T-helper 2 cell treated with Interferon-gamma antibody and Interleukin-4, amounts not matched to agents 5 μg/mL and 100 μg/mL, for 36 hours (primary cell): Measurements from ENCODE around the gene TAS2R16.
"Not testable (repeated sequence)": the region's sequence is repeated elsewhere in the genome, so short reads cannot be mapped to it uniquely, and the experiment has no call there.

Source experiments
- DNase-seq: peaks from one replicate; pipeline ENCODE4 v3.0.0; 2021; ENCODE audit warnings: low spot score
- H3K27ac Mint-ChIP-seq: one replicate; pipeline ENCODE4 v1.8.0; 2021; ENCODE audit warnings: mild to moderate bottlenecking, mixed read lengths
- H3K27me3 Mint-ChIP-seq: one replicate; pipeline ENCODE4 v1.8.0; 2021; ENCODE audit warnings: low read depth, mixed read lengths
- H3K36me3 Mint-ChIP-seq: one replicate; pipeline ENCODE4 v1.8.0; 2021; ENCODE audit warnings: low read depth, mixed read lengths
- H3K4me1 Mint-ChIP-seq: one replicate; pipeline ENCODE4 v1.8.0; 2021; ENCODE audit warnings: low read depth, mixed read lengths
- H3K4me3 Mint-ChIP-seq: one replicate; pipeline ENCODE4 v1.8.0; 2022; ENCODE audit warnings: mild to moderate bottlenecking, moderate library complexity, mixed read lengths
- H3K9me3 Mint-ChIP-seq: one replicate; pipeline ENCODE4 v1.8.0; 2021; ENCODE audit warnings: mixed read lengths

Gene TAS2R16

GRCh38 chr7:123003539-123004126, 8.1 kb upstream of the TAS2R16 start:
- Mint-ChIP-seq H3K36me3 (no peaks in the 10 kb centered on the region), H3K4me1 (no peaks in the 10 kb centered on the region), H3K27ac (no peak overlapping the region), H3K9me3 (peaks cover 4% of the 10 kb centered on the region), H3K27me3 (no peaks in the 10 kb centered on the region), H3K4me3 (no peak overlapping the region)
- no peak for DNase-seq

- Mint-ChIP-seq H3K4me1 (no peaks in the 10 kb centered on the region), H3K4me3 (no peak overlapping the region), H3K9me3 (no peaks in the 10 kb centered on the region), H3K27ac (no peak overlapping the region), H3K36me3 (no peaks in the 10 kb centered on the region), H3K27me3 (no peaks in the 10 kb centered on the region)
- DNase-seq = no peak
These were observed 5.9 kb downstream of the TAS2R16 start for GRCh38 chr7:122989577-122989976.

- no peaks in the 10 kb centered on the region for H3K27me3 Mint-ChIP-seq
- no peak for DNase-seq
- no peaks in the 10 kb centered on the region for H3K36me3 Mint-ChIP-seq
- no peaks in the 10 kb centered on the region for H3K9me3 Mint-ChIP-seq
- no peak overlapping the region for H3K27ac Mint-ChIP-seq
- H3K4me3 Mint-ChIP-seq = no peak overlapping the region
- no peaks in the 10 kb centered on the region for H3K4me1 Mint-ChIP-seq
These were observed 6.5 kb downstream of the TAS2R16 start for GRCh38 chr7:122989041-122989440.

- Mint-ChIP-seq H3K4me3 (no peak overlapping the region), H3K36me3 (no peaks in the 10 kb centered on the region), H3K9me3 (no peaks in the 10 kb centered on the region), H3K27ac (no peak overlapping the region), H3K4me1 (no peaks in the 10 kb centered on the region), H3K27me3 (no peaks in the 10 kb centered on the region)
- no peak for DNase-seq
These were observed 7.2 kb downstream of the TAS2R16 start for GRCh38 chr7:122988333-122988732.

- Mint-ChIP-seq H3K36me3 (no peaks in the 10 kb centered on the region), H3K9me3 (no peaks in the 10 kb centered on the region), H3K4me3 (no peak overlapping the region), H3K27me3 (no peaks in the 10 kb centered on the region), H3K4me1 (no peaks in the 10 kb centered on the region), H3K27ac (no peak overlapping the region)
- no peak for DNase-seq
These were observed 8.0 kb downstream of the TAS2R16 start for GRCh38 chr7:122987463-122987862.

GRCh38 chr7:122984021-122984420, 11.5 kb downstream of the TAS2R16 start:
- H3K27me3 Mint-ChIP-seq = no peaks in the 10 kb centered on the region

GRCh38 chr7:122983261-122983660, 12.2 kb downstream of the TAS2R16 start:
- Mint-ChIP-seq H3K36me3 (no peaks in the 10 kb centered on the region), H3K4me1 (no peaks in the 10 kb centered on the region), H3K4me3 (no peak overlapping the region), H3K27ac (no peak overlapping the region), H3K27me3 (no peaks in the 10 kb centered on the region), H3K9me3 (no peaks in the 10 kb centered on the region)
- DNase-seq = no peak

More at GRCh38 chr7:122984021-122984420, 11.5 kb downstream of the TAS2R16 start:
- Mint-ChIP-seq H3K4me1 (no peaks in the 10 kb centered on the region), H3K27ac (no peak overlapping the region), H3K4me3 (no peak overlapping the region), H3K9me3 (no peaks in the 10 kb centered on the region), H3K36me3 (no peaks in the 10 kb centered on the region)
- DNase-seq = no peak

- no peaks in the 10 kb centered on the region for H3K36me3 Mint-ChIP-seq
- no peaks in the 10 kb centered on the region for H3K4me1 Mint-ChIP-seq
- no peak overlapping the region for H3K27ac Mint-ChIP-seq
- no peak overlapping the region for H3K4me3 Mint-ChIP-seq
- no peak for DNase-seq
- H3K27me3 Mint-ChIP-seq = no peaks in the 10 kb centered on the region
- no peaks in the 10 kb centered on the region for H3K9me3 Mint-ChIP-seq
These were observed 20.2 kb downstream of the TAS2R16 start for GRCh38 chr7:122975341-122975740.

GRCh38 chr7:122974229-122974628, 21.3 kb downstream of the TAS2R16 start:
- H3K4me1 Mint-ChIP-seq = no peaks in the 10 kb centered on the region
- no peak overlapping the region for H3K27ac Mint-ChIP-seq
- no peaks in the 10 kb centered on the region for H3K9me3 Mint-ChIP-seq
- no peaks in the 10 kb centered on the region for H3K27me3 Mint-ChIP-seq
- DNase-seq = no peak
- no peaks in the 10 kb centered on the region for H3K36me3 Mint-ChIP-seq
- H3K4me3 Mint-ChIP-seq = no peak overlapping the region

GRCh38 chr7:122972056-122972455, 23.4 kb downstream of the TAS2R16 start:
- Mint-ChIP-seq H3K4me1 (no peaks in the 10 kb centered on the region), H3K27me3 (no peaks in the 10 kb centered on the region), H3K27ac (no peak overlapping the region), H3K4me3 (no peak overlapping the region), H3K36me3 (no peaks in the 10 kb centered on the region), H3K9me3 (no peaks in the 10 kb centered on the region)
- no peak for DNase-seq

GRCh38 chr7:122970740-122971725, 24.5 kb downstream of the TAS2R16 start:
- H3K4me3 Mint-ChIP-seq = no peak overlapping the region
- no peaks in the 10 kb centered on the region for H3K36me3 Mint-ChIP-seq
- H3K9me3 Mint-ChIP-seq = no peaks in the 10 kb centered on the region
- no peak overlapping the region for H3K27ac Mint-ChIP-seq
- no peaks in the 10 kb centered on the region for H3K27me3 Mint-ChIP-seq
- H3K4me1 Mint-ChIP-seq = no peaks in the 10 kb centered on the region
- no peak for DNase-seq

- Mint-ChIP-seq H3K27ac (no peak overlapping the region), H3K36me3 (no peaks in the 10 kb centered on the region), H3K27me3 (no peaks in the 10 kb centered on the region), H3K4me3 (no peak overlapping the region), H3K9me3 (no peaks in the 10 kb centered on the region), H3K4me1 (no peaks in the 10 kb centered on the region)
- no peak for DNase-seq
These were observed 27.1 kb downstream of the TAS2R16 start for GRCh38 chr7:122968389-122968788.

- no peak overlapping the region for H3K4me3 Mint-ChIP-seq
- no peaks in the 10 kb centered on the region for H3K36me3 Mint-ChIP-seq
- no peak for DNase-seq
- H3K27me3 Mint-ChIP-seq = no peaks in the 10 kb centered on the region
- no peaks in the 10 kb centered on the region for H3K9me3 Mint-ChIP-seq
- no peak overlapping the region for H3K27ac Mint-ChIP-seq
- no peaks in the 10 kb centered on the region for H3K4me1 Mint-ChIP-seq
These were observed 30.2 kb downstream of the TAS2R16 start for GRCh38 chr7:122965306-122965705.

GRCh38 chr7:122953678-122954077, 41.8 kb downstream of the TAS2R16 start:
- H3K27me3 Mint-ChIP-seq, H3K27ac Mint-ChIP-seq: not testable (repeated sequence)

More at GRCh38 chr7:122953678-122954077, 41.8 kb downstream of the TAS2R16 start:
- not testable (repeated sequence) for H3K4me3 Mint-ChIP-seq, H3K4me1 Mint-ChIP-seq, H3K36me3 Mint-ChIP-seq, DNase-seq, H3K9me3 Mint-ChIP-seq
